HG02885 (cell line): ENCODE measurements around the gene SPEM3.

ENCODE experiments used
- ATAC-seq: cut with Tn5 transposase; IDR thresholded peaks from one replicate; pipeline ENCODE4 v1.9.1; 2021; ENCODE audit warnings: mild to moderate bottlenecking; ENCODE audit not compliant: unreplicated experiment, poor library complexity

Gene SPEM3

GRCh38 chr17:7440113-7440833 is 11.6 kb downstream of the SPEM3 start:
- no peak for ATAC-seq

- no peak for ATAC-seq
Measured at GRCh38 chr17:7440834-7441195, 12.2 kb downstream of the SPEM3 start.

DNA sequence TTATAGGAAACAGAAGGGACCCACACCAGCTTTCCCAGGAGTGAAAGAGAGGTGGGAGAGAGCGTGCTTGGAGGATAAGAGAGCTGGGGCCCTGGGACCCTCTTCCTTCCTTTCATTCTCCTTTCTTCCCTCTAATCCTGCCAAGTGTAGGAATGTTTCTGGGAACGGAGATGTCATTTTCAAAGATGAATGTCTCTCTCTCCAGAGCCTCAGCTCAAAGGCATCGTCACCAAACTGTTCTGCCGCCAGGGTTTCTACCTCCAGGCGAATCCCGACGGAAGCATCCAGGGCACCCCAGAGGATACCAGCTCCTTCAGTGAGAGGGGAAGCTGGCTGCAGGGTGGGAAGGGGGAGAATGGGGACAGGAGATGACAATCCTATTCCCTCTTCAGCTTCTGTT is 12.6 kb downstream of the SPEM3 start:
- ATAC-seq = no peak

DNA sequence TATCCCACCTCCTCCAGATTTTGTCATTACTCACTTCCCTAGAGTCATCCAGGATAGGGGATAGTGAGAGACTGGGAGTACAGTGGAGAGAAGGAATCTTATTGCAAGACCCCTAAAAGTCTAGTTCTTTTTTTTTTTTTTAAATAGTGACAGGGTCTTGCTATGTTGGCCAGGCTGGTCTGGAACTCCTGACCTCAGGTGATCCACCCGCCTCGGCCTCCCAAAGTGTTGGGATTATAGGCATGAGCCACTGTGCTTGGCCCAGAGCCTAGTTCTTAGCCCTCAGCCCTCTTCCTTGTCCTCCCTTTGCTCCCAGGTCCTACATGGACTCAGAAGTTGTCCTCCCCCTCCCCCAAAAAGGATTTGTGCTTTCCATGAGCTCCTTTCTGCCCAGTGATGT is 13.5 kb downstream of the SPEM3 start:
- no peak for ATAC-seq

DNA sequence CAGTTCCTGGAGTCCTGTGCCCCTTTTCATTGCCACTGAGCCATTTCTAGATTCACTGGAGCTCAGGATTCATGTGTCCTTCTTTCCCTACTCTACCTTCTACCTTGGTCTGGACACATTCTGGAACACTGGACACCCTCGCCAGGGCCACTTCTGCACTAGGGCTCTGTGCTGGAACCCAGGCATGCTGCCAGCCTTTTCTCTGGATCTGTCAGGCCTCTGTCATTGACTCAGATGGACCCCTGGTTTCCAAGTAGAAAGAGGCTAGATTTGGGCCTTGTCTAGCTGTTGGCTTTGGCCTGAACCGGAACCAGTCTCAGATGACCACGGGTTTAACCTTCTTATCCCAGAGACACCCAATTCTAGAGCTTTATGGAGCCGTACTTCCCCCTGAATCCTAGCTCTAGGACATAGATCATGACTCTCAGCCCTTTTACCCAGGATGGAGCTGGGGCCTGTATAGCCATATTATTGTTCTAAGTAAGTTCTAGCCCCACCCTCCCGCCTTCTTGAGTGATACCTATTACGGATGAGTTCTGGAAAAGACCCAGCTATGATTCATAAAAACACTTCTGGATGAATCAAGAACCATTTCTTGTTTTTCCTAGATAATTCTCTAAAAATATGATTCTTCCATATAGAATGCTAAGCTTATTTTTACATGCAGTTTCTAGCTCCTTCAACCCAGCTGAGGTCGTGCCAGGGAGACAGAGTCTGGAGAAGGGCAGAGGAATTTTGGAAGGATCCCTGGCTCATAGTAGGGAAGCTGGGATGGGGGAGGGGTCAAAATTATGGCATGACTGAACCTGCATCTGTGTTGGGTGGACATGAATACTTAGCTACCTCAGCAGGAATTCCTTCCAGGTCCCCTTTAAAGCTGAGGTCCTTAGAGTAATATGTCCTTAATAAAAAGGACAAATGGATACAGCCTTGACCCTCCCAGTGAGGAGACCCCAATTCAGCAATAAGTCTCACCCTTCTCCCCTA is 15.1 kb downstream of the SPEM3 start:
- no peak for ATAC-seq

GRCh38 chr17:7444682-7445618 is 16.3 kb downstream of the SPEM3 start, which contains the start of gene CHRNB1:
CHRNB1 (plus strand) TSS chr17:7445061; CDS start chr17:7445128, 67 bp downstream.
- ATAC-seq = no peak

GRCh38 chr17:7445619-7445968 is 16.9 kb downstream of the SPEM3 start:
- no peak for ATAC-seq

- no peak for ATAC-seq
Measured at GRCh38 chr17:7448461-7448860, 19.8 kb downstream of the SPEM3 start.

GRCh38 chr17:7459961-7460545 is 31.4 kb downstream of the SPEM3 start:
- no peak for ATAC-seq

DNA sequence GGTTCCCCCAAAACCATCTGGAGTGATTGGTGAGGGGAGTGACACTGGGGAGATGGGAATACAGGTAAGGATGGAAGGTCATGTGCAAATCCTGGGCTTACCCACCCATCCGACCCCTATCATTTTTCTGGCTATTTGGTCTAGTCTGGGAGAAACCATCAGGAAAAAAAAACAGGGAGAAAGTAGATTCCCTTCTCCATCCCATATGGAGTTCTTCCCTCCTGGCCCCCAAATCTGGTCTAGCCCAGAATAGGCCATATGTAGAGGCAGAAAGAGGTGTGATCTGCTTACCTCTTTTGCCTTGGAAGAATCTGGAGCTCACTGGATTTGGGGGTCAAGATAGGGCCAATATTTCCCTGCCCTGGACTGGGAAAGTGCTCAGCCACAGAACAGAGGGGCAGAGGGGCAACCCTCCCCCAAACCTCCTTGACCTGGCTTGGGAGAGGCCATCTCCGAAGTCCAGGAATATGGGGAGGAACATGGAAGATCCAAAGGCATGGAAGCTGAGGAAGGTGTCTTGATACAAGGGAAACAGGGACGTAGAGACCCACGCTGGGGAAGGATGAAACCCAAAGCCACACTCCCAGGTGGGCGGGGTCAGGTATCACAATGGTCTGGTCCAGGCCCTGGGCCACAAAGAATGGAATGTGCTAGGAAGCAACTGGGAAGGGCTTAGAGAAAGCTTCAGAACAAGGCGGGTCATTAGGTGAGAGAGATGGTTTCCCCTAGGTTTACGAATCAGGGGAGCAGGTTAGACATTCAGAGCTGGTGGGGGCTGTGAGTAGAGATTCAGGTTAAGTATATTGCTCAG is 32.4 kb downstream of the SPEM3 start:
- no peak for ATAC-seq

DNA sequence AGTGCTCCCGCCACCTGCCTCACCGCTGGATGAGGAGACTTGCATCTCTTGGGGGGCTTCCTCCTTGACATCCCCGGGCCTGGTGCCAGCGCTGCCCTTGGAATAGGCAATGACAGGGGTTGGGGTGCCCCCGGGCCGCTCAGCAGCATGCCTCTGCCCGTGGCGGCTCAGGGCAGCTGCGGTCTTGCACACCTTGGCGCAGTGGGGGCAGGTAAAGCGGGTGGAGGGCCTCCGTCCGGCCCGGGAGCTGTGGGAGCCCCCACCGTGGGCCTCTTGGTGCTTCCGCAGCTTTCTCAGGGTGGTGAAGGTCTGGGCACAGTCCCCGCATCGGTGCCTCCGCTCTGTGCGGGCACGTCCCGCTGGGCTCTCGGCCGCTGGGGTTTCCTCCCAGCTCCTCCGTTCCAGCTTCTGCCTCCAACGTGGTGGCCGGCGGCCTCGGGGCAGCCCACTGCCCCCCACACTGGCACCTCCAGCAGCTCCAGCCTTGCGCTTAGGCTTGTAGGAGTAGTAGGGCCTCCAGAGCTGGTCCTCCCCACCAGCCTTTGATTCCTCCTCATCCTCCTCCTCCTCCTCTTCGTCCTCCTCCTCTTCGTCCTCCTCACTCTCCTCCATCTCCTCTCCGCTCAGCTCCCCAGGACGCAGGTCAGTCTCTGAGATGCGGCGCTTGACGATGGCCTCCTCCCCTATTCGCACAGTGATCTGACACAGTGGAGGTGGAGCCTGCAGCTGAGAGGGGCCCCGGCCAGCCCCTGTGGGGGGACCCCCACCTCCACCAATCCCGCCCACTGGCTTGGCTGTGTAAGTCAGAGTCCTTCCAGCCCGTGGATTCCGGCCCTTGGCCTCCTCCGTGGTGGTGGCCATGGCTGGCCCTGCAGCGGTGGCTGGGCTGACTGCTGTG is 34.1 kb downstream of the SPEM3 start:
- no peak for ATAC-seq

GRCh38 chr17:7463372-7463846 is 34.8 kb downstream of the SPEM3 start:
- no peak for ATAC-seq

- no peak for ATAC-seq
Measured at GRCh38 chr17:7464081-7464480, 35.4 kb downstream of the SPEM3 start.

DNA sequence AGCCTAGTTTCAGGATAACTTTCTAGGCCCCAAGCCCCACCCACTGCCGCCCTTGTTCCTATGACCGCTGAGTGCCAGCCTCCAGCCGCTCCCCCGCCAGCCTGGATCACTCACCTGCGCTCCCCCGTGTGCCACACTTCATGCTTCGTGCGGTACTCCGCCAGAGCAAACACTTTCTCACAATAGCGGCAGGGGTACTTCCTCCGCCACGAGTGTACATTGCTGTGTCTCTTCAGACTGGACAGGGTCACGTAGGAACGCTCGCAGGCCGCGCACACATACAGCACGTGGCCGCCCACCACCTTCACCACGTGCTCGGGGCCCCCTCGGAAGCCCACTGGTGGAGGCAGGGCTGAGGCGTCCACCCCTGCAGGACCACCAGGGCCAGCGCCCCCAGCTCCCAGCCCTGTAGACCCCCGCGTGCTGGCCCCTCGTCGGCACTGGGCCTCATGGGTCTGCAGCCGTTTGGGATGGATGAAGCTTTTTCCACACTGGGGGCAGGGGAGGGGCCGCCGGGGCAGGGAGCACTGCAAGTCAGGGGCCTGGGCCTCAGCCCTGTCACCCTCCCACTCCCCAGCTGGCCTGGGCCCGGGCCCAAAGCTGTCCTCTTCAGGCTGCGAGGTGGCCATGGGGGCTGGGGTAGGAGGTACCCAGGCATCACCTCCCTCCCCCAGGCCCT is 37.1 kb downstream of the SPEM3 start:
- ATAC-seq = no peak

DNA sequence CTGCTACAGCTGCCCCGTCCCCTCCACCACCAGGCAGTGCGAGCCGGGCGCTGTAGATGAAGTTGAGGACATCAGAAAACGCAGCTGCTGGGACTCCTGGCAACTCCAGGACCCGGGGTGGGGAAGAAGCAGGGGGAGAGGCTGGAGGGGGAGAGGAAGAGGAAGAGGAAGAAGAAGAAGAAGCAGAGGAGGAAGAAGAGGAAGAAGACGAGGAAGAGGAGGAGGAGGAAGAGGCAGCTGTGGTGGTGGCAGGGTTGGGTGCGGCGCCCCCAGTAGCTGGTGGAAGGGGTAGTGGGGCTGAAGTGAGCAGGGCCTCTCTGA is 37.6 kb downstream of the SPEM3 start:
- ATAC-seq = no peak

DNA sequence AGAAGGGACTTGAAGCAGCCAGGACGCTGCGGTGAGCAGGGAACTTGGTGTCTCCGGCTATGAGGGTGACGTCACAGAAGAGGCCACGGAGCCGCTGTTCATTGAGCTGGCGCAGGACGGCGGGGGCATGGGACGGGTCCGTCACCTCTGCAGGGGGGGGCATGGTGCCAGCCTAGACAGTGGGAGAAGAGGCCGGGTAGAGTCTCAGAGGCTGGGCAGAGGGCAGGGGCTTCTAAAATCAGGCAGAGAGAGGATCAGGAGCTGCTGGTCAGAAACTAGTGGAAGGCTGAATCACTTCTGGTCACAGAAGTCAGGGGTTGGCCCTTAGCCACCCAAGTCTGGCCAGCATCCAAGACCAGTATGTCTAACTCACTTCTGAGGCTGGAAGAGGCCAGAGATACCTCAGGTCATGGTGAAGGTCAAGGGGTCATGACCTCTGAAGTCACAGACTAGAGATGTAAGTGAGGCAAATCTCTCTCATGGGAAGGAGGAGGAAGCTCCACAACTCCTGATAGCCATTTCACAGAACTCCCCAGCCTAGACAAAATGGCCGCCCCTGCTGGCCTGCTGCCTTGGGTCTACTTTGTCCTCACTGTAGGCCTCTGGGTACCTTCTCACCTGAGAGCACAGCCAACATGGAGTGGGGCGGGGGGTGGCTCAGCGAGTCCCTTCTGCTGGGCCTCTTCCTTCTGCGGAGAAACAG is 38.1 kb downstream of the SPEM3 start:
- ATAC-seq = no peak

DNA sequence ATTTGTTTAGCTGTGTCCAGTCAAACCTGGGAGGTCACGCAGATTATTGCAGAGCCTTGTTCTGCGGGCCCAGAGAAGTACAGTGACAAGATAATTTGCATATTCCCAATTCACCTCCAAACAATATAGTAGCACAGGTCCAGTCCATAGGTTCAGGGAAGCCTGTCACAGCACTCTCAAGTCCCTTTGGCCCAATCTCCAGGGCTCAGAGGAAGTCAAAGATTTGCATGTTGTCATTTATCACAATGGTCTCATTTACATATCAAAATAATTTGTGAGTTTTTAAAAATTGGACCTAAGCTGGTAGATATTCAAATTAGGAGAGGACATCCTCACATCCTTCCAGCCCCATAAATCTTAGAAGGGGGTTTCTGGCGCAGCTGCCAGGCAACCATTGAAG is 38.8 kb downstream of the SPEM3 start:
- no peak for ATAC-seq
